Nephron progenitor cell (in vitro differentiated cells): ENCODE results near the gene TMEM141.
"Not testable (repeated sequence)": the region's sequence is repeated elsewhere in the genome, so short reads cannot be mapped to it uniquely, and the experiment has no call there.

Experiments used
- DNase-seq: peaks from one replicate; pipeline ENCODE4 v3.0.0; 2021
- H3K27ac Mint-ChIP-seq: 2 replicates; pipeline ENCODE4 v1.8.0; 2021; ENCODE audit warnings: mild to moderate bottlenecking, moderate library complexity, mixed read lengths
- H3K27me3 Mint-ChIP-seq: 2 replicates; pipeline ENCODE4 v1.8.0; 2021; ENCODE audit warnings: mild to moderate bottlenecking, low read depth, mixed read lengths; ENCODE audit not compliant: poor library complexity
- H3K36me3 Mint-ChIP-seq: 2 replicates; pipeline ENCODE4 v1.8.0; 2021; ENCODE audit warnings: low read depth, mixed read lengths
- H3K4me1 Mint-ChIP-seq: 2 replicates; pipeline ENCODE4 v1.8.0; 2021; ENCODE audit warnings: mixed read lengths
- H3K4me3 Mint-ChIP-seq: 2 replicates; pipeline ENCODE4 v1.8.0; 2021; ENCODE audit warnings: mild to moderate bottlenecking, moderate library complexity, mixed read lengths
- H3K9me3 Mint-ChIP-seq: 2 replicates; pipeline ENCODE4 v1.8.0; 2021; ENCODE audit warnings: mild to moderate bottlenecking, moderate library complexity, mixed read lengths
- TF ChIP-seq, protein P1 (sequence below): fragments of 200-600 bp; sonication (generic); IDR thresholded peaks from 2 replicates; pipeline ENCODE4 v1.5.0; 2021; ENCODE audit warnings: antibody characterized with exemption

Gene TMEM141

DNA sequence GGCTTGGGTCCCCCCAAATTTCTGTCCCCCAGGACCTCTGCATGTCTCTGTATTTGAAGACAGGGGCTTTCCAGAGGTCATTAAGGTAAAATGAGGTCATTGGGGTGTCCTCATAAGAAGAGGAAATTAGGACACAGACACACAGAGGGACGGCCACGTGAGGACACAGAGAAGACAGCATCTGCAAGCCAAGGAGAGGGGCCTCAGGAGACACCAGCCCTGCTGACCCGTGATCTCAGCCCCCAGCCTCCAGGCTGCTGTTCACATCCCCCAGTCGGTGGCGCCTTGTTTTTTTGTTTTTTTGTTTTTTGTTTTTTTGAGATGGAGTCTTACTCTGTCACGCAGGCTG, 3.8 kb downstream of the TMEM141 start:
- Mint-ChIP-seq H3K4me1 (peaks cover 46% of the 10 kb centered on the region), H3K9me3 (no peaks in the 10 kb centered on the region), H3K27ac (no peak overlapping the region), H3K27me3 (peaks cover 5% of the 10 kb centered on the region), H3K4me3 (peak overlapping the region; percentile 55), H3K36me3 (no peaks in the 10 kb centered on the region)
- TF ChIP-seq, protein P1, sequence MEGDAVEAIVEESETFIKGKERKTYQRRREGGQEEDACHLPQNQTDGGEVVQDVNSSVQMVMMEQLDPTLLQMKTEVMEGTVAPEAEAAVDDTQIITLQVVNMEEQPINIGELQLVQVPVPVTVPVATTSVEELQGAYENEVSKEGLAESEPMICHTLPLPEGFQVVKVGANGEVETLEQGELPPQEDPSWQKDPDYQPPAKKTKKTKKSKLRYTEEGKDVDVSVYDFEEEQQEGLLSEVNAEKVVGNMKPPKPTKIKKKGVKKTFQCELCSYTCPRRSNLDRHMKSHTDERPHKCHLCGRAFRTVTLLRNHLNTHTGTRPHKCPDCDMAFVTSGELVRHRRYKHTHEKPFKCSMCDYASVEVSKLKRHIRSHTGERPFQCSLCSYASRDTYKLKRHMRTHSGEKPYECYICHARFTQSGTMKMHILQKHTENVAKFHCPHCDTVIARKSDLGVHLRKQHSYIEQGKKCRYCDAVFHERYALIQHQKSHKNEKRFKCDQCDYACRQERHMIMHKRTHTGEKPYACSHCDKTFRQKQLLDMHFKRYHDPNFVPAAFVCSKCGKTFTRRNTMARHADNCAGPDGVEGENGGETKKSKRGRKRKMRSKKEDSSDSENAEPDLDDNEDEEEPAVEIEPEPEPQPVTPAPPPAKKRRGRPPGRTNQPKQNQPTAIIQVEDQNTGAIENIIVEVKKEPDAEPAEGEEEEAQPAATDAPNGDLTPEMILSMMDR = no peak
- no peak for DNase-seq

DNA sequence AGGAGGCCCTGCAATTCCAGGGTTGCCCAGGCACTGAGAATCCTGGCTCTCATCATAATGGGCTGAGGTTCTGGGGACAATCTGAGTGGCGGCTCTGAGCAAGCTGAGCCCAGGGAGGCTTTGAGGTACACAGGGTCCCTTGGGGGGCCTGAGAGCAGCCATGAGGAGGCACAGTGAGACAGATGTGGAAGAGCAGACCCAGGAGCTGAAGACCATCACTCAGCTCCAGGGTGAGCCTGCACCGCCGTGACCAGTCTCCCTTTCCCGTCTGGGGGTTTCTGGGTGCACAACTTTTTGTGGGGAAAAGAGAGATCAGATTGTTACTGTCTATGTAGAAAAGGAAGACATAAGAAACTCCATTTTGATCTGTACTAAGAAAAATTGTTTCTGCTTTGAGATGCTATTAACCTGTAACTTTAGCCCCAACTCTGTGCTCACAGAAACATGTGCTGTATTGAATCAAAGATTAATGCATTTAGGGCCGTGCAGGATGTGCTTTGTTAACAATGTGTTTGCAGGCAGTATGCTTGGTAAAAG, 5.2 kb downstream of the TMEM141 start, which contains the start of gene CCDC183:
CCDC183 (plus strand) TSS at position 101 of the 537 bp plus-strand sequence; CDS start at position 161, 60 bp downstream.
- peak within 1 kb of the TSS; percentile 58 for H3K27ac Mint-ChIP-seq

DNA sequence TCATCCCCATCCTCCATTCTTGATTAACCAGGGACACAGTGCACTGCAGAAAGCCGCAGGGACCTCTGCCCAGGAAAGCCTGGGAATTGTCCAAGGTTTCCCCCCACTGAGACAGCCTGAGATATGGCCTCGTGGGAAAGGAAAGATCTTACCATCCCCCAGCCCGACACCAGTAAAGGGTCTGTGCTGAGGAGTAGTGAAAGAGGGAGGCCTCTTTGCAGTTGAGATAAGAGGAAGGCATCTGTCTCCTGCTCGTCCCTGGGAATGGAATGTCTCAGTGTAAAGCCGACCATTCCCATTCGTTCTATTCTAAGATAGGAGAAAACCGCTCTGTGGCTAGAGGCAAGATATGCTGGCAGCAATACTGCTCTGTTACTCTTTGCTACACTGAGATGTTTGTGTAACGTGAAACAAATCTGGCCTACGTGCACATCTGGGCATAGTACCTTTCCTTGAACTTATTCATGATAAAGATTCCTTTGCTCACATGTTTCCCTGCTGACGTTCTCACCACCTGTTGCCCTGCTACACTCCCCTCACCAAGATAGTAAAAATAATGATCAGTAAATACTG, 5.7 kb downstream of the TMEM141 start:
- Mint-ChIP-seq H3K27ac (peak overlapping the region; percentile 58), H3K4me3 (peak overlapping the region; percentile 11), H3K4me1 (peaks cover 55% of the 10 kb centered on the region)
- H3K9me3 Mint-ChIP-seq, H3K27me3 Mint-ChIP-seq, H3K36me3 Mint-ChIP-seq, DNase-seq: not testable (repeated sequence)

More for the DNA sequence above, 5.2 kb downstream of the TMEM141 start, which contains the start of gene CCDC183:
- TF ChIP-seq, protein P1 = no peak
- no peaks in the 10 kb centered on the region for H3K36me3 Mint-ChIP-seq
- DNase-seq = no peak
- H3K4me1 Mint-ChIP-seq = peaks cover 53% of the 10 kb centered on the region
- no peaks in the 10 kb centered on the region for H3K9me3 Mint-ChIP-seq
- peak within 1 kb of the TSS; percentile 11 for H3K4me3 Mint-ChIP-seq
- peaks cover 5% of the 10 kb centered on the region for H3K27me3 Mint-ChIP-seq

DNA sequence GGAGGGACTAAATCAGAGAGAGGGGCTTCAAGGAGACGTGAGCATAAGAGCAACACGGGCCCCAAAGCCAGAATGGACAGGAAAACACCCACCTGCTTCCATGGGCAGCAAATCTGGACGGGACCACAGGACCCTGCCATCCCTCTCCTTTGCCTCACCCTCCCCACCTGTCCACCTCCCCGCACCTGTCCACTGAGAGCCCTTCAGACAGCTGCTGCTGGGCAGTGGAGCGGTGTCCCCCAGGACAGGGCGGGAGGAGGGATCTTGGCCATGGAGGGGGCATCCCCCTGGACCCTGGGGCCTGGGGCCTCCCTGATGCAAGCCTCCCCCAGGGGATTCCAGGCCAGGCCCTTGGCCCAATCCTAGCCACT, 7.5 kb downstream of the TMEM141 start:
- TF ChIP-seq, protein P1 = no peak
- DNase-seq = no peak
- Mint-ChIP-seq H3K4me3 (no peak overlapping the region), H3K4me1 (peaks cover 48% of the 10 kb centered on the region), H3K27ac (no peak overlapping the region), H3K27me3 (peaks cover 5% of the 10 kb centered on the region), H3K9me3 (no peaks in the 10 kb centered on the region), H3K36me3 (peaks cover 4% of the 10 kb centered on the region)

DNA sequence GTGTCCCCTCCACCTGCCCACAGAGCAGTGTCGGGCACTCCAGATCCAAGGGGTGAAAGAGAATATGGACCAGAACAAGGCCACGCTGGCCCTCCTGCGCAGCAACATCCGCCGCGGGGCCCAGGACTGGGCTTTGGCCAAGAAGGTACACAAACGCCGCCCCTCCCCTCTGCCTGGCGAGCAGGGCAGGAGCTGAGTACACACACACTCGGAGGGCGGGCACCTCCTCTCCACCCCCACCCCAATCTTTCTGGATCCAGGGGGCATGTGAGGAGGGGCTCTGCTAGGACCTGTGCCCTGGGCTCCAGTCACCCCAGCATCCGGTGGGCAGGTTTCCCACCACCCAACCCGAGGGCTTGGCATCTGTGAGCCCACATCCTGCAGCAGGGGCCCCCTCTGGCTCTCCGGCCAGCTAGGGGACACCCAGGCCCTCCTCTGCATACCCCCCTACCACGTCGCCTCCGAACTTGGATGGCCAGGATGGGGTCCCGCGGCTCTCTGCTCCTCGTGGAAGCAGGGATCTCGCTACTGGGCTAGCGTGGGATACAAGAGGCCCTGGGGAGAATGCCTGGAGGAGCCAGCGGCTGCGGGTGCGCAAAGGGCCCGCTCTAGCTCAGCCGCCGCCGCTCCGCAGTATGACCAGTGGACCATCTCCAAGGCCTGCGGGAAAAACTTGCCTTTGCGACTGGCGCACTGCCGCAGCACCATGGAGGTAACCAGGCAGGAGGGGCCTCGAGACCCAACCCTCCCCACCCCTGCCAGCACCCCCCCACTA, 8.1 kb downstream of the TMEM141 start:
- Mint-ChIP-seq H3K4me3 (peak overlapping the region; percentile 38), H3K9me3 (no peaks in the 10 kb centered on the region), H3K36me3 (peaks cover 9% of the 10 kb centered on the region), H3K4me1 (peaks cover 48% of the 10 kb centered on the region), H3K27ac (no peak overlapping the region), H3K27me3 (peaks cover 5% of the 10 kb centered on the region)
- no peak for DNase-seq
- TF ChIP-seq, protein P1 = no peak

DNA sequence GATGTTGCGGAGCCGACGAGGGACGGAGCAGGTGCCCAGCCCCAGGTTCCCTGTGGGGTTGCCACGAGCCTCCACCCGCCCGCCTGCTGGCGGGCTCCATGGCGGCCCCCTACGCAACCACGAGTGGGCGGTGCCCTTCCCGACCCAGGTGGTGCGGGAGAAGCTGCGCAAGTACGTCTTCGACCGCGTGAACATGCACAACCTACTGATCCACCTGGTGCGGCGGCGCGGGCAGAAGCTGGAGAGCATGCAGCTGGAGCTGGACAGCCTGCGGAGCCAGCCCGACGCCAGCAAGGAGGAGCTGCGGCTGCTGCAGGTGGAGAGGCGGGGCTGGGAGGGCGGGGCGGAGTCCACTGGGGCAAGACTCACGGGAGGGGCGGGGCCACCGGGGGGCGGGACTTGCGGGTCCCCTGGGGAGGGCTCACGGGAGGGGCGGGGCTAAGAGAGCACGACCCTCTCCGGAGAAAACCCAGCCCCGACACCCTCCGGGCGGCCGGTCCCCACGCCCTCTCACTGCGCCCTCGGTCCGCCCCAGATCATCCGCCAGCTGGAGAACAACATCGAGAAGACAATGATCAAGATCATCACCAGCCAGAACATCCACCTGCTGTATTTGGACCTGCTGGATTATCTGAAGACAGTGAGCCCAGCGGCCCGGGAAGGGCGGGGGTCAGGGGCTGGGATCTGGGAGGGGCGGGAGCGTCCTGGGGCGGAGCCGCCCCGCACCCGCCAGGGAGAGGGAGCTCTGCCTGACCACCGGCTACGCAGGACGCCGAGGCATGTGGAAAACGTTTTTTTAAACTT, 8.9 kb downstream of the TMEM141 start:
- H3K4me1 Mint-ChIP-seq = peaks cover 44% of the 10 kb centered on the region
- TF ChIP-seq, protein P1 = no peak
- H3K27me3 Mint-ChIP-seq = peaks cover 5% of the 10 kb centered on the region
- no peaks in the 10 kb centered on the region for H3K9me3 Mint-ChIP-seq
- DNase-seq = peak; percentile 96
- peak overlapping the region; percentile 79 for H3K27ac Mint-ChIP-seq
- H3K36me3 Mint-ChIP-seq = peaks cover 9% of the 10 kb centered on the region
- peak overlapping the region; percentile 91 for H3K4me3 Mint-ChIP-seq
